Activated B cell treated with CpG ODN at 0.5 μM for 24 hours (primary cell): ENCODE data around the gene FSHR. TPM values are rescaled to one million over a fixed set of nuclear protein-coding genes. Genes with fewer than 3 reads are reported as not detected.
A peak's percentile ranks its signal among the peaks of the same experiment; 100 is the strongest.

Experiments
- ATAC-seq: fragments of 200-7000 bp; cut with Tn5 transposase; one replicate; pipeline ENCODE4 v1.10.0; 2021; ENCODE audit warnings: low read depth, mild to moderate bottlenecking, moderate library complexity
- CTCF ChIA-PET: fragments of 350-600 bp; sonication (Branson Sonifier 250); formaldehyde crosslinking; loops from one replicate; lab custom pipeline; 2021; ENCODE audit warnings: antibody characterized with exemption; lab: Charles Lee
- POLR2A ChIA-PET: fragments of 350-600 bp; sonication (Branson Sonifier 250); formaldehyde crosslinking; loops from one replicate; lab custom pipeline; 2021; ENCODE audit warnings: antibody characterized with exemption; lab: Charles Lee
- DNase-seq: peaks from one replicate; pipeline ENCODE4 v3.0.0; 2022
- H3K27ac Mint-ChIP-seq: one replicate; pipeline ENCODE4 v1.8.0; 2020; ENCODE audit warnings: mixed read lengths
- H3K27me3 Mint-ChIP-seq: one replicate; pipeline ENCODE4 v1.8.0; 2021; ENCODE audit warnings: mixed read lengths
- H3K36me3 Mint-ChIP-seq: one replicate; pipeline ENCODE4 v1.8.0; 2021; ENCODE audit warnings: low read depth, mixed read lengths
- H3K4me1 Mint-ChIP-seq: one replicate; pipeline ENCODE4 v1.8.0; 2021; ENCODE audit warnings: mixed read lengths
- H3K4me3 Mint-ChIP-seq: one replicate; pipeline ENCODE4 v1.8.0; 2020; ENCODE audit warnings: mild to moderate bottlenecking, mixed read lengths
- H3K9me3 Mint-ChIP-seq: one replicate; pipeline ENCODE4 v1.8.0; 2020; ENCODE audit warnings: mixed read lengths
- CTCF ChIP-seq: fragments of 200-600 bp; IDR thresholded peaks from one replicate; pipeline ENCODE4 v1.8.0; 2022; ENCODE audit warnings: antibody characterized with exemption, mild to moderate bottlenecking
- intact Hi-C: fragments of 100-400 bp; cut with micrococcal nuclease; formaldehyde crosslinking; loops from one replicate; pipeline ENCODE4 v1.15.1; 2024
- total RNA-seq: library from RNA; stranded (reverse); gene quantifications from 2 replicates; pipeline ENCODE4 v1.2.3, GENCODE V29; 2022

FSHR gene
- total RNA-seq, 1 donor from 2014 or later: not detected

GRCh38 chr2:48984922-48985321 is 169.4 kb downstream of the FSHR start:
- CTCF ChIA-PET: no interaction called here
- intact Hi-C loops: no loop called here
- Mint-ChIP-seq H3K36me3 (no peaks in the 10 kb centered on the region), H3K27me3 (no peaks in the 10 kb centered on the region), H3K4me3 (peak overlapping the region; percentile 0), H3K27ac (no peak overlapping the region), H3K4me1 (peaks cover 3% of the 10 kb centered on the region), H3K9me3 (no peaks in the 10 kb centered on the region)
- POLR2A ChIA-PET: no interaction called here
- no peak for TF ChIP-seq CTCF
- DNase-seq (no peak), ATAC-seq (no peak)

- DNase-seq: no peak
- no peak overlapping the region for H3K4me3 Mint-ChIP-seq
- ChIA-PET CTCF (no interaction called here), POLR2A (no interaction called here)
- intact Hi-C loops: no loop called here
- H3K27ac Mint-ChIP-seq: no peak overlapping the region
- H3K27me3 Mint-ChIP-seq: no peaks in the 10 kb centered on the region
- no peaks in the 10 kb centered on the region for H3K9me3 Mint-ChIP-seq
- no peaks in the 10 kb centered on the region for H3K36me3 Mint-ChIP-seq
- TF ChIP-seq CTCF: no peak
- ATAC-seq: no peak
- peaks cover 3% of the 10 kb centered on the region for H3K4me1 Mint-ChIP-seq
Measured at GRCh38 chr2:48983551-48983950, 170.8 kb downstream of the FSHR start.

GRCh38 chr2:48982887-48983435 is 171.4 kb downstream of the FSHR start:
- DNase-seq (no peak), ATAC-seq (no peak)
- Mint-ChIP-seq H3K27ac (no peak overlapping the region), H3K9me3 (no peaks in the 10 kb centered on the region), H3K27me3 (no peaks in the 10 kb centered on the region), H3K4me1 (peaks cover 3% of the 10 kb centered on the region), H3K36me3 (no peaks in the 10 kb centered on the region), H3K4me3 (no peak overlapping the region)
- ChIA-PET CTCF (no interaction called here), POLR2A (interaction anchor here (0.7 kb wide), 1 partner anchor 1003 kb away, joined by 3 read pairs; no protein-coding TSS in a partner anchor)
- intact Hi-C loops: no loop called here
- TF ChIP-seq CTCF: no peak

- Mint-ChIP-seq H3K4me1 (peaks cover 3% of the 10 kb centered on the region), H3K27ac (no peak overlapping the region), H3K4me3 (no peak overlapping the region), H3K27me3 (no peaks in the 10 kb centered on the region), H3K9me3 (no peaks in the 10 kb centered on the region), H3K36me3 (no peaks in the 10 kb centered on the region)
- ATAC-seq (no peak), DNase-seq (no peak)
- ChIA-PET CTCF (no interaction called here), POLR2A (no interaction called here)
- TF ChIP-seq CTCF: no peak
- intact Hi-C loops: no loop called here
Measured at GRCh38 chr2:48980846-48981245, 173.5 kb downstream of the FSHR start.

GRCh38 chr2:48979691-48980090 is 174.6 kb downstream of the FSHR start:
- ATAC-seq (no peak), DNase-seq (no peak)
- Mint-ChIP-seq H3K27me3 (no peaks in the 10 kb centered on the region), H3K27ac (no peak overlapping the region), H3K4me3 (no peak overlapping the region), H3K36me3 (no peaks in the 10 kb centered on the region), H3K4me1 (no peaks in the 10 kb centered on the region), H3K9me3 (no peaks in the 10 kb centered on the region)
- ChIA-PET POLR2A (no interaction called here), CTCF (no interaction called here)
- intact Hi-C loops: no loop called here
- no peak for TF ChIP-seq CTCF
